HTR-8/SVneo (cell line): Measurements from ENCODE around the gene PTX4.

Experiments used
- DNase-seq: peaks from one replicate; pipeline ENCODE4 v3.0.0; 2011; ENCODE audit warnings: low spot score, mixed read lengths; ENCODE audit not compliant: insufficient read length
- FAIRE-seq: peaks from 2 replicates; lab custom pipeline; 2011; peaks lifted over from hg19 to GRCh38; lab: Jason Lieb, UNC

Gene PTX4

DNA sequence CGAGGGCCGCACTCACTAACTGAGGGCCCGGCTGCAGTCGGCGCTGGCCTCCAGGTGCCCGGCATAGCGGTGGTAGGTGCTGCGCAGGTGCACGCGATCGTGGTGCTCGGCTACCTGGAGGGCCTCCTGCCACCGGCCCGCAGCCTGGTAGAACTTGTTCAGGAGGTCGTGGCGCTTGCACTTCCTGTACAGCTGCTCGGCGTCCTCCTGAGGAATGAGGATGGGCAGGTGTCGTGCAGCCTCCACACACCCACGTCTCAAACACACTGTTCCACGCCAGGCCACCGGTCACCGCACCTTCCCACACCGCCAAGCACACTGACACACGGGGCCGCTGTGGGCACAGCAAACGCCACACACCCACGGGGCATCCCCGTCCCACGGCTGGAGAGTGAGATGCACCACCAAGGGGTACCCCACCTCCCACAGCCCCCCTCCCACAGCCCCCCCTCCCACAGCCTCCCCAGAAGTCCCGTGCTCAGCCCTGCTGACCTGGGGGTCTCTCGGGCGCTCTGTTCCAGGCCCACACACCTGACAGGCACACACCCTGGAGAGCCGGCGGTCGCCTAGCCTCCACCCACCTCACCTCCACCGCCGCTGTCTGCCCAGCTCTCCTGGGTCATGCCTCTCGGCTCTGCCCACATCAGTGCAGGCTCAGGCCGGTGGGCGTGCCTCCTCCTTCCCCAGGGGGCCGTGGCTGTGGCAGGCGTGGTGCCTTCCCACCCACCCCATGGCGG is 37.3 kb upstream of the PTX4 start:
- DNase-seq = no peak

DNA sequence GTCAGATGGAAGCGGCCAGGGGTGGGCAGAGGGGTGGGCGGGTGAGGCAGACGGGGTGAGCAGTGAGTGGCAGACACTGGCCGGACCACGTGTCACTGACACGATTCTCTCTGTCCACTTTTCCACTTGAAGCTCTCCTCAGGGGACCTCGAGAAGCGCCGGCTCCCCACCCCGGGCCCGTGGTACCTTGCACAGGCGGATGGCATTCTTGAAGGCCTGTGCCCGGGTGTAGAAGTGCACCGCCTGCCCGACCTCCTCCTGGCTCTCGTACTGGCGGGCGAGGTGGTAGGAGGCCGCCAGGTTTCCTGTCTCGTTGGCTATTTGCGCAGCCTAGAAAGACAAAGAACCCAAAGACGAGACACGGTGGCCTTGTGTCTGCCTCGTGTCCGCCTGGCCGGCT is 35.6 kb upstream of the PTX4 start:
- DNase-seq = no peak
- no peak for FAIRE-seq

More for the DNA sequence above, 37.3 kb upstream of the PTX4 start:
- no peak for FAIRE-seq

DNA sequence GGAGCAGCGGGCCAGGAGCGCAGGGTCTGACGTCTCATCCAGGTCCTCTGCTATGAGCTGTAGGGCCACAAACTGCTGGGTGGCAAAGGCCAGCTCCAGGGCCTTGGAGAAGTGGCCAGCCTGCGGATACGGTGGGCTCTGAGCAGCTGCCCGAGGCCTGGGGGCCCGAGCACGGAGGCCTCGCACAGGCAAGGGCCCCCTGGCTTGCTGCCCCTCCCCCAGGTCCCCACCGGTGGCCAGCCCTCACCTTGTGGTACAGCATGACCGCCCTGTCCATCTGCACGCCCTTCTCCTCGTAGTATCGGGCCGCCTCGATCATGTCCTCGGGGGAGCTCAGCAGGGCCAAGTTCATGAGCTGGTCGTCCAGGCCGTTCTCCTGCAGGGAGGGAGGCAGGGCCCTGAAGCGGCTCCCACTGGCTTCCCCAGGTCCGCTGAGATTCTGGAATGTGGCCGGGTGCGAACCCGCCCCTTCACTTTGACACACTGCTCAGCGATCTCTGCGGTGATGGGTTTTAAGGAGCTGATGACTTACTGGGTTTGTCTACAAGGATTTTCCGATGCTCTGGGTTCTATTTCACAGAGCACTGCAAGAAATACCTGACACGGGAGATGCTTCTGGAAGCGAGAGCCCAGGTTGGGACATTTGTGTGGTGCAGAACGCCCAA is 35.0 kb upstream of the PTX4 start:
- FAIRE-seq = no peak
- DNase-seq = no peak

DNA sequence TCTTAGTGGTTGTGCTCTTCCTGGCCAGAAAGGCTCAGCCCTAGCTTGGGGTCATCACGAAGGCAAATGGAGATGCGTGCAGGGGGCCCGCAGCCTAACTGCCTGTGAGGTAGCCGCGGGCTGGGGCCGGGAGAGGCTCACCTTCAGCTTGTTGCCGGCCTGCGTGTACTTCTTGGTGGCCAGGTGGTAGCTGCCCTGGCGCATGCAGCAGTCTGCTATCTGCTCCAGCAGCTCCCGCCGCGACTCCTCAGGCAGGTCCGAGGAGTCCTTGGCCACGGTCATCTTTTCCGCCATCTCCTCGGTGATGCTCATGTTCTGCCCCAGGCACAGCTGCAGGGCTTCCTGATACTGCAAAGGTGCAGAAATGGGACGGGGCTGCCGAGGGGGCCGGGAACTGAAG is 31.7 kb upstream of the PTX4 start:
- DNase-seq = no peak
- FAIRE-seq = no peak

DNA sequence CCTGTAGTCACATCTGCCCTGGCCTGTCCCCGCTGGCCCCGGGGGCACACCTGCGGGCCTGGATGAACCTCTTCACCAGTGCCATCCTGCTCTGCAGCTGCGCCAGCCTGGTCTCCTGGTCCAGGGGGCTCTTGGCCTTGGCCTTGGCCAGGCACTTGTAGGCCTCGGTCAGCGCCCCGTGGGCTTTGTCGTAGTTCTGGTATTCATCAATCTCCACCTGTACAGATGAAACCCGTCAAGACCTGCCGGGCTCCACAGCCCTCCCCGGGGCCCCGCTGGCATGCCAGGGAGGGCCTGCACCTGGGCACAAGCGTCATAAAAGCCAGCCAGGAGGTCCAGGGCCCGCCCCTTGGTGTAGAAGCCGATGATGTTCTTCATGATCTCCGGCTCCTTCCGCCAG is 31.1 kb upstream of the PTX4 start:
- no peak for DNase-seq
- FAIRE-seq = no peak

DNA sequence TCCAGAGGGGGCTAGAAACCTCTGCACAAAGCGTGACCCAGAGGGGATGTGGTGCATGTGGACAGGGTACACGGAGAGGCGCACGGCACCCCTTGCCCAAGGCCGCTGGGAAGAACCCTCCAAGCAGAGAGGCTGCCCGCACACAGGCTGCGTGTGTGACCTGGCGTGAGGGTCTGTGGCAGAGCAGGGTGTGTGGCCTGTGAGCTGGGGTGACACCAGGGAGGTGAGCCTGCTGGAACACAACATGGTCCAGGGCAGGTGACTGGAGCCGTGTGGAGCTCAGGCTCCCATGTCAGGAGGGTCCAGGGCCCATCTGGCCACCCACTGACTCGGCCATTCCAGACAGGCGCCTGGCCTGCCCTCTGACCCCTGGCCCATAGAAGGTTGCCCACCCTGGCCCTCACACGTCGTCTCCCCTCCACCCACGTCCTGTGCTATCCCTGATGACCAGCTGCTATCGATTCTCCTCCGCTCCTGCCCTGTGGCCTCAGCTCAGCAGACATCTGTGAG is 29.9 kb upstream of the PTX4 start:
- no peak for FAIRE-seq

DNA sequence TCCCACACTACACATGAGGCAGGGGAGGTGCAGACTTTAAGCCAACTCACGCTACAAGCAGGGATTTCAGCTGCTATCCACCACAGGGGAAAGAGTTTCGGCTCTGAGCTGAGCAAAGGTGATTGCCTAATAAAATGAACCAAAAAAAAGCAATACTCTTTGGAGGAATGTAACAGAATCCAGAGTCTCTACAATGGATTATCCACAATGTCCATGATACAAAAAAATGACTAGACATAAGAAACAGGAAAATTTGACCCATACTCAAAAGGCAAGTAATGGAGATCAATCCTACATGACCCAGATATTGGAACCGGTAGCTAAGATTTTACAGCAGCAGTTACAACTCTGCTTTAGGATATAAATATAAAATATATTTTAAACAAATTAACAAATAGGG is 25.8 kb upstream of the PTX4 start:
- no peak for FAIRE-seq
- no peak for DNase-seq

More for the DNA sequence above, 29.9 kb upstream of the PTX4 start:
- no peak for DNase-seq

DNA sequence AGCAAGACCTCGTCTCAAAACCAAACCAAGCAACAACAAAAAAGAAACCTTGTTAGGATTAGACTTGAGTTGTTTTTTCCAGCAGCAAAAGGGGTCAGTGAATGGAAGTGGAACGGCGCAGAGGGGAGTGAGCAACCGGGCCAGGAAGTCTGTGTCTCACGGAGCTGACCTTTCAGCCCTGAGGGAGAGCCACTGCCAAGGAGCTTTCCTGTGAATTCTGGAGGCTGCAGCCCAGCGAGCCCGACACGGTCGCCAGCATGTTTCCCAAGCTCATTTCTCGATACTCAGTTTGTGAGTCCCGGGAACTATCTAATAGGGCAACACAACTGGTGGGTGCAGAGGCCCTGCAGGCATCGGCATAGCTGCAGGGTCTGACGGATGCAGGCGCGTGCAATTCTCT is 24.0 kb upstream of the PTX4 start:
- FAIRE-seq (no peak), DNase-seq (no peak)

DNA sequence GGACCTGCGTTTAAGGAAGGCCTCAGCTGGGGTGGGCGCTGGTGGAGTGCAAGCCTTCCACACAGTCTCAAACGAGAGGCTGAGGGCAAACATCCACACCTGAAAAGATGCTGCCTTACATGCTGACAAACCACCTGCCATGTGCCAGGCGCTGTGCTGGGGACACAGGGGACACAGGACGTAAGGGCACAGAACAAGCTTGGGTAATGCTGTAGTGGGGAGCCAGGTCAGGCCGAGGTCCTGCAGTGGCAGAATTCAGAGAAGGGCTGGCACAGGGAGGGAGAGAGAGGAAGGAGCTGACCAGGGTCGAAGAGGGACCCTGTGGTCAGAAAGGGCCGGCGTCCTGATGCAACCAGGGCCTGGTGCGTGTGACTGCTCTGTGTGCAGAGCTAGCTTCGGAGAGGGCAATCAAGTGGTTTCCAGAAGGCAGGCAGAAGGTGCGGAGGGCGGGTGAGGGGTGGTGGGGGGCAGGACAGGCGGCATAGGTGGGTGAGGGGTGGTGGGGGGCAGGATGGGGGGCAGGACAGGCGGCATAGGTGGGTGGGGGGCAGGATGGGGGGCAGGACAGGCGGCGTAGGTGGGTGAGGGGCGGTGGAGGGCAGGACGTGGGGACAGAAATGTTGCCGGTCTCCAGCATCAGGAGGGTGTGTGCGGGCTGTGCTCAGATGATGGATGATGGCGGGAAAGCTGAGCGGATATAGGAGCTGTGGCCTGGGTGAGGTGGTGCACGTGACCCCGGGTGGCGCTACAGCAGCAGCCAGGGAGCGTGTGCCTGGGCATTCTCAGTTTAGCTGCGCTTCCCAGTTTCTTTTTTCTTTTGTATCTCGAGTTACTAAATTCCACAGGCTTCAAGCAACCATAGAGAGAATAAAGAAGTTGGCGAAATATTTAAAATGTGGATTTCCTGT is 23.2 kb upstream of the PTX4 start:
- FAIRE-seq = no peak
- no peak for DNase-seq

DNA sequence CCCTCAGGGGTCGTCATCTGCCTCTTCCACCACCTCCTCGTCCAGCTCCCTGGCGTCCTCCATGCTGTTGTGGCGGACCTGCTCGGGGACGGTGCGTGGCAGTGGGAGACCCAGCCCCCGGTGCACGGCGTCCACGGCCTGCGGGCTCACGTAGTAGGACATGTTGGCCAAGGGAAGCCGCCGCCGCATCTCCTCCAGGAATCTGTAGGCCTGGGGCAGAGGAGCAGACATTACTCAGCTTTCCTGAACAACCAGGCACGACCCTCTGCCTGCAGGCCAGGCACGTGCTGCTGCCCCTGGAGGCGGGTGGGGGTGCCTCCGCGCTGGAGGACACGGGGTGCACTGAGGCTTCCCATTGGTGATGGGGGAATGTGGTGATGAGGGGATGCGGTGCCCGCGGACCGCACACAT is 22.2 kb upstream of the PTX4 start:
- no peak for DNase-seq

DNA sequence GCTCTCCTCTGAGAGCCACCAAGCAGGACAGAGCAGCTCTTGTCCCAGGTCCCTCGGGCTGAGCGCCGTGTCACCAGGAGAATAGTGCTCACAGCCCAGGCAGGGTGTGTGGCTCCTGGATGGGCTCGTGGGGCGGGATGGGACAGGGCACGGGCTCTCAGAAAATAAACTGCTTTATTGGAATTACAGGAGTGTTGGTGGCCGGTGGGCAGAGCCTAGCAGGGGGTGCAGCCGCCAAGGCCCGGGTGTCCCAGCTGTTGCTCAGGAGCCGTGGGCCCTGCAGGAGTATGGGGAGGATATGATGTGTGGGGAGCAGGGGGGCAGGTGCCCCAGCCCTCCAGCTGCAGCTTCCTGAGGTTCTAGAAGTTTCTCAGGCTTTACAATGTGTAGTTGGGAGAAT is 21.5 kb upstream of the PTX4 start:
- FAIRE-seq (no peak), DNase-seq (no peak)

More for the DNA sequence above, 22.2 kb upstream of the PTX4 start:
- no peak for FAIRE-seq

DNA sequence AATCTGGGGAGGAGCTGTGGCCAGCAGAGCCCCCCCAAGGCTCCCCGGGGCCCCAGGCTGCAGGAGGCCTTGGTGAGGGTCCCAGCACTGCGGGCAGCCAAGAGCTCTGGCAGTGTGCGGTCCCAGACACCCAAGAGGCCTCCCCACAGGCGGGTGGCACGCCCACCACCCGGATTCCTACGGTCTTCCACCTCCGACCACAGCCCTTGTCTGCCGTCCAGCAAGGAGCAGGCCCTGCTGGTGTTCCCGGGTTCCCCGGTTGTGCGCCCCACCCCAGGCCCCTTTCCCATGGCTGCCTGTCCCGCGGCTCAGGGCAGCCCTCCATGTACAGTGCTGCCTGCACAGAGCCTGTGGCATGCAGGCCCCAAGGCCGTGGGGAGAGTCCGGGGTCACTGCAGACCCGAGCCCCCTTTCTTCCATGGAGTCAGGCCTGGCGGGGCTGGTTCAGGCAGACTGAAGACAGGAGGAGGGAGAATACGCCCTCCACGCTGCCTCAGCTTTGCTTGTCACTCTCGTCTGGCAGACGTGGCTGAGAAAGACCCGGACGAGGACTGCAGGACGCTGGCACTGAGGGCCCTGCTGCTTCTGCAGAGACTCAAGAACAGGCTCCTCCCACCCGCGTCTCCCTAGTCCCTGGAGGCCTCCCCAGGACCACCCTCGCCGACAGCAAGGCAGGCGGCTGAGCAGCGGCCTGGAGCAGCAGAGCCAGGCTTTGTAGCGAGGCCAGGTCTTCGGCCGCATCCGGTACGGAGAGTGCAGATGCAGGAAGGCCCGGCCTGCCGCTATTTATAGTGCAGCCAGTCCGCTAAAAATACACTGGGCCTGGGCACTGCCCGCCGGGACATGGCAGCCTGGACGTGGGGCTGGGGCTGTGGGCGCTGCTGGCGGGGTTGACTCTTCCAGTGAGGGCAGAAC is 20.8 kb upstream of the PTX4 start:
- FAIRE-seq (no peak), DNase-seq (no peak)

DNA sequence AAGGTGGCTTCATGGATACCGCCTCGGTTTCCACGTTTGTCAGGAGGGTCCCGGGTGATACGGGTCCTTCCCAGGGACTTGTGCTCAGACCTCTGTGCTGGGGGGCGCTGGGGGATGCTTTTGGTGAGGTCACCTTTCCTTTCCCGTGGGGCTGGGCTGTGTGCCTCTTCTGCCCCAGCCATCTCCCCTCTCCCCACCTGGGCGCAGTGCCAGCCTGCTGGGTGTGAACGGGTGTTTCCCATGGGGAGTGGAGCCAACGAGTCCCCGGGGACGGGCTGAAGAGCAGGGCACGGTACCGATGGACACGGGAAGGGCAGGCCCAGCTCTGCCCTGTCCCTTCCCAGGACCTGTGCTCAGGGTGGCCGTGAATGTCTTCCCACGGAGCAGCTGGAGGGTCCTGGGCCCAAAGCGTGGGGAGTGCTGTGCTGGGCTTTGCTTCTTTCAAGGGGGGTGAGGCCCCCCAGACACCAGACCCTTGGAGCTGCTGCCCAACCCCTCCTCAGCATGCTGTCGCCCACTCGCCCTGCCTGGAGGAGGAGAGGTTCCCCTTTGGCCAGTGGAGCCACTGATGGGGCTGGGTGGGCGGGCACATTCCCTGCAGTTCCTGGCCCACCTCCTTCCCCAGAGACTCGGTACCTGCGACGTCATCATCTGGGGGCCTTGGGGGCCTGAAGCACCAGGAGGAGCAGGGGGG is 19.9 kb upstream of the PTX4 start:
- FAIRE-seq = no peak

DNA sequence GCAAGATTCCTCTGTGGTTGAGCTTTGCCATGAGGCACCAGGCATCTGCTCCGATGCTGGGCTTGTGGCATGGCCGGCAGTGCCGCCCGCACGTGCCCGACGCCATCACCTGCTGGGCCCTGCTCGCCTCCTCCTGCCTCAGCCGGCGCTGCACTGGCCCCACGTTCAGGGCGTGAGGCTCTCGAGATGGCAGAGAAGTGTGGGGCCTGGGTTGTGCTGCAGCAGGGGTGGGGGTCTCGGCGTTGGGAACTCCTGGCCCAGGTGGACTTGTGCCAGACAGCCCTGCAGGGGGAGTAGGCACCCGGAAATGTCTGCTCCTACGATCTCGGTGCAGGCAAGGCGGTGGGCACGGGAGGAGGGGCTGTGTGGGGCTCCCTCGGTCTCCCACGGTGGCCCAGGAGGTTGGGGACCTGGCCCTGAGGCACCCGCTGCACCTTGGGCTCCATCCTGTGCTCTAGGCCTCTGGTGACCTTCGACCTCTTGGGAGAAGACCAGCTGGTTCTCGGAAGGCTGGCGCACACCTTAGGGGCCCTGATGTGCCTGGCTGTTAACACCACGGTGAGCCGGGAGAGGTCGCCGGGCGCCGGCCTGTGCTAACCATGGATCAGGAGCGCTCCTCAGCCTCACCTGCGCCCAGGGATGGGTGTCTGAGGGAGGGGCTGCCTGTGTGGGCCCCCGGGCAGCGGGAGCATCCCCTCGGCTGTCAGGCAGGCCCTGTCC is 17.9 kb upstream of the PTX4 start:
- no peak for FAIRE-seq
- DNase-seq = no peak

More for the DNA sequence above, 19.9 kb upstream of the PTX4 start:
- DNase-seq = no peak

DNA sequence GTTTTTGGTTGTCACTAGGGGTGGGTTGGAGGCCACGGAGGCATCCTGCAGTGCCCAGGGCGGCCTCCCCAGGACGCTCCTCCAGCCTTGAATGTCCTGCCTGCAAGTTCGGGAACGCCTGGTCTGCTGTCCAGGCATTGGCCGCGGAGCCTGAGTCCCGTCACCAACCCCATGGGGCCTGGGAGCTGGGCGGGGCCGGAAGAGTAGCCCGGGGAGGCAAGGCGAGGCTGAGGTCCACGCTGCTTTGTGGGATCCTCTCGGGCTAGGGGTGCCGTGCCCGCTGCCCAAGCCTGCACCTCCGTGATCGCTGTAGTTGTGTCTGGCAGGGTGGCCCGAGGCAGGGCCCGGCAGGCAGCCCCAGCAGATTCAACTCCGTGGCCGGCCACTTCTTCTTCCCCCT is 17.2 kb upstream of the PTX4 start:
- FAIRE-seq (no peak), DNase-seq (no peak)

DNA sequence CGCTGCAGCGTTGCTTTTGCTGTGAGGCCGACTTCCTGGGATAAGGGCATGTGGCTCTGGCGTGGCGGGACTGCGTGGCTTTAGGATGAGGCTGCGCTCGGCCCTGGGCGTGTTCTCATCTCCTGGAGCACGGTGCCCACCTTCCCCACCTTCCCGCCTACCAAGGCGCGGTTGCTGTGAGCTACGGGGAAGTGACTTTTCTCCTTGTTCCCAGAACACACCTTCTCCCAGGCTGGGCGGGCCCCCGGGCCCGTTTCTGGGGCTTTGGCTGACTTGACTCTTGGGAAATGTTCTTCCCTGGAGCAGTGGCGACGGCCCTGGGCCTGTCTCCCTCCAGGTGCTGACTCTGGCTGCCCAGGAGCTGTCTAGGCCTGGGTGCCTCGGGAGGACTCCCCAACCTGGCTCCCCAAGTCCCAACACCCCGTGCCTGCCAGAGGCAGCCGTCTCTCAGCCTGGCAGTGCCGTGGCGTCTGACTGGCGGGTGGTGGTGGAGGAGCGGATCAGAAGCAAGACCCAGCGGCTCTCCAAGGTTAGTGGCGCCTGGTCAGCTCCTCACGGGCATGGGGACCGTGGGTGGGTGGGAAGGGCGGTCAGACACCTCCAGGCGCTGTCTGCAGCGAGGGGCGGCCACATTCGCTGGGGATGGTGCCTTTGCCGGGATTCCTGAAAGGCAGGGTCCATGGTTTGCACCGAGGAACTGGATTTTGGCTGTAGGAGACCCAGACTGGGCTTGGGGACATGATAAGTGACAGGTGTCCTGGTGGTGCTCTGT is 16.5 kb upstream of the PTX4 start:
- FAIRE-seq (no peak), DNase-seq (no peak)

DNA sequence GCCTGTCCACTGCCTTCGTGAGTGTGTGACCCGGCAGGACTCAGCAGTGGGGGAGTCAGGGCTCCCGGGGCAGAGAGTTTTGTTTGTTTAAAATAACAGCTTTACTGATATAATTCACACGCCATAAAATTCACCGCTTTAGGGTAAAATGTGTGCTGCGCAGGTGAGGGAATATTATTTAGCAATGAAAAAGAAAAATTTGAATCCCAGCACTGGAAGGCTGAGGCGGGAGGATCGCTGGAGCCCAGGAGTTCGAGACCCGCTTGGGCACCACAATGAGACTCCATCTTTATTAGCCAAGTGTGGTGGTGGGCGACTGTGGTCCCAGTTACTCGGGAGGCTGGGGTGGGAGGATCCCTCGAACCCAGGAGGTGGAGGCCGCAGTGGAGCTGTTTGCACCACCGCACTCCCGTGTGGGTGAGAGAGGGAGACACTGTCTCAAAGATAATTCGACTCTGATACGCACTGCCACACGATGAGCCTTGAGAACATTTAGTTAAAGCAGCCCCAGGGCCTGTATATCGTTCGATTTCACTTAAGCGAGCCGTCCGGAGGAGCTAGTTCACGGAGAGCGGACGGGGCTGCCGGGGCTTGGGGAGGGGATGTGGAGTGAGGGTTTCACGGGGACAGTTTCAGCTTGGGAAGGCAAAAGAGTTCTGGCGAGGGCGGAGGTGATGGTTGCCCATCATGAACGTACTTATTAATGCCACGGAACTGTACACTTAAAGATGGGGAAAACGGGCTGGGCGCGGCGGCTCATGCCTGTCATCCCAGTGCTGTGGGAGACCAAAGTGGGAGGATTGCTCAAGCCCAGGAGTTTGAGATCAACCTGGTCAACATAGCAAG is 14.6 kb upstream of the PTX4 start:
- FAIRE-seq (no peak), DNase-seq (no peak)
